HEK293 (cell line): ENCODE results near the gene PRAF2.
A peak's percentile ranks its signal among the peaks of the same experiment; 100 is the strongest.

Source experiments
- CTCF ChIA-PET: fragments of 350-600 bp; formaldehyde crosslinking; extraction: SDS; loops from one replicate; lab custom pipeline; 2021; ENCODE audit warnings: antibody characterized with exemption; lab: Yijun Ruan, JAX
- POLR2A ChIA-PET: fragments of 300-600 bp; formaldehyde crosslinking; extraction: SDS; loops from one replicate; lab custom pipeline; 2020; ENCODE audit warnings: antibody characterized with exemption, inconsistent platforms; lab: Yijun Ruan, JAX
- H3K27ac ChIP-seq: fragments of 200-500 bp; sonication (Bioruptor generic); 2 replicates; pipeline ENCODE4 v1.5.1; 2014; ENCODE audit warnings: low read depth, low read length, control low read depth, inconsistent platforms; ENCODE audit errors: extremely low read depth
- H3K36me3 ChIP-seq, 2 experiments: fragments of 200-500 bp in 1 of 2; sonication (Bioruptor generic) in 1 of 2; 1 replicate in 1 of 2; 2 replicates in 1 of 2; pipeline ENCODE4 v1.5.1; 2014 to 2017; ENCODE audit warnings: inconsistent platforms in 2 of 2, low read length in 2 of 2; ENCODE audit not compliant: control insufficient read depth in 2 of 2, insufficient read depth in 1 of 2
- H3K4me1 ChIP-seq: fragments of 200-500 bp; sonication (Bioruptor generic); 2 replicates; pipeline ENCODE4 v1.5.1; 2014; ENCODE audit warnings: mild to moderate bottlenecking, low read length, inconsistent platforms; ENCODE audit not compliant: control insufficient read depth, insufficient read depth
- H3K4me3 ChIP-seq: 2 replicates; pipeline ENCODE4 v1.5.1; 2011; ENCODE audit warnings: low read depth, mild to moderate bottlenecking, control low read depth, low read length, moderate library complexity
- H3K9me3 ChIP-seq: fragments of 200-500 bp; sonication (Bioruptor generic); 2 replicates; pipeline ENCODE4 v1.5.1; 2014; ENCODE audit warnings: low read depth, low read length, inconsistent platforms; ENCODE audit not compliant: control insufficient read depth, insufficient read depth
- GLI2 ChIP-seq: fragments of 450-650 bp; formaldehyde crosslinking; IDR thresholded peaks from 2 replicates; pipeline ENCODE4; 2017; ENCODE audit warnings: missing biosample characterization, missing genetic modification characterization, low read depth, borderline replicate concordance
- GLI4 ChIP-seq: fragments of 450-650 bp; formaldehyde crosslinking; IDR thresholded peaks from 2 replicates; pipeline ENCODE4 v1.5.1; 2016; ENCODE audit warnings: missing biosample characterization, missing genetic modification characterization
- HOXD13 ChIP-seq: sonication (generic); formaldehyde crosslinking; IDR thresholded peaks from 2 replicates; pipeline ENCODE4 v1.8.0; 2022; ENCODE audit warnings: missing genetic modification reagents, borderline replicate concordance
- KLF16 ChIP-seq: fragments of 450-650 bp; formaldehyde crosslinking; IDR thresholded peaks from 2 replicates; pipeline ENCODE4 v1.5.1; 2017; ENCODE audit warnings: missing biosample characterization, missing genetic modification characterization
- SP3 ChIP-seq: fragments of 450-650 bp; formaldehyde crosslinking; IDR thresholded peaks from 2 replicates; pipeline ENCODE4 v1.5.1; 2016; ENCODE audit warnings: missing biosample characterization, missing genetic modification characterization
- ZBTB7A ChIP-seq: fragments of 450-650 bp; formaldehyde crosslinking; IDR thresholded peaks from 2 replicates; pipeline ENCODE4 v1.5.1; 2016; ENCODE audit warnings: low read depth, missing biosample characterization, missing genetic modification characterization
- ZFP3 ChIP-seq: fragments of 450-650 bp; formaldehyde crosslinking; IDR thresholded peaks from 2 replicates; pipeline ENCODE4 v1.5.1; 2016; ENCODE audit warnings: low read depth, missing biosample characterization, missing genetic modification characterization
- ZNF146 ChIP-seq: fragments of 450-650 bp; formaldehyde crosslinking; IDR thresholded peaks from 2 replicates; pipeline ENCODE4 v1.5.1; 2016; ENCODE audit warnings: missing biosample characterization, missing genetic modification characterization
- ZNF175 ChIP-seq: fragments of 450-650 bp; formaldehyde crosslinking; IDR thresholded peaks from 2 replicates; pipeline ENCODE4 v1.5.1; 2016; ENCODE audit warnings: missing biosample characterization, missing genetic modification characterization
- ZNF23 ChIP-seq: fragments of 450-650 bp; formaldehyde crosslinking; IDR thresholded peaks from 2 replicates; pipeline ENCODE4 v1.5.1; 2016; ENCODE audit warnings: missing biosample characterization, missing genetic modification characterization, borderline replicate concordance
- ZNF302 ChIP-seq: fragments of 450-650 bp; formaldehyde crosslinking; IDR thresholded peaks from 2 replicates; pipeline ENCODE4 v1.5.1; 2016; ENCODE audit warnings: missing biosample characterization, missing genetic modification characterization, low read depth
- ZNF311 ChIP-seq: fragments of 450-650 bp; formaldehyde crosslinking; IDR thresholded peaks from 2 replicates; pipeline ENCODE4 v1.5.1; 2017; ENCODE audit warnings: missing biosample characterization, missing genetic modification characterization, borderline replicate concordance
- ZNF335 ChIP-seq: fragments of 450-650 bp; formaldehyde crosslinking; conservative IDR thresholded peaks from 2 replicates; pipeline ENCODE4 v1.5.1; 2016; ENCODE audit warnings: missing biosample characterization, missing genetic modification characterization
- ZNF366 ChIP-seq: fragments of 450-650 bp; formaldehyde crosslinking; conservative IDR thresholded peaks from 2 replicates; pipeline ENCODE4 v1.5.1; 2016; ENCODE audit warnings: missing biosample characterization, missing genetic modification characterization
- ZNF48 ChIP-seq: fragments of 450-650 bp; formaldehyde crosslinking; IDR thresholded peaks from 2 replicates; pipeline ENCODE4 v1.5.1; 2016; ENCODE audit warnings: missing biosample characterization, missing genetic modification characterization
- ZNF558 ChIP-seq: fragments of 450-650 bp; formaldehyde crosslinking; IDR thresholded peaks from 2 replicates; pipeline ENCODE4 v1.5.1; 2016; ENCODE audit warnings: missing biosample characterization, missing genetic modification characterization
- ZNF623 ChIP-seq: fragments of 450-650 bp; formaldehyde crosslinking; IDR thresholded peaks from 2 replicates; pipeline ENCODE4 v1.5.1; 2016; ENCODE audit warnings: missing biosample characterization, missing genetic modification characterization
- ZNF654 ChIP-seq: fragments of 450-650 bp; formaldehyde crosslinking; IDR thresholded peaks from 2 replicates; pipeline ENCODE4 v1.5.1; 2016; ENCODE audit warnings: low read depth, missing biosample characterization, missing genetic modification characterization
- ZNF747 ChIP-seq: fragments of 450-650 bp; formaldehyde crosslinking; IDR thresholded peaks from 2 replicates; pipeline ENCODE4 v1.5.1; 2016; ENCODE audit warnings: missing biosample characterization, missing genetic modification characterization
- ZNF76 ChIP-seq: fragments of 450-650 bp; formaldehyde crosslinking; IDR thresholded peaks from 2 replicates; pipeline ENCODE4; 2016; ENCODE audit warnings: low read depth, missing biosample characterization, missing genetic modification characterization, borderline replicate concordance
- ZSCAN16 ChIP-seq: fragments of 450-650 bp; formaldehyde crosslinking; IDR thresholded peaks from 2 replicates; pipeline ENCODE4 v1.5.1; 2016; ENCODE audit warnings: missing biosample characterization, missing genetic modification characterization
- ZXDB ChIP-seq: fragments of 450-650 bp; formaldehyde crosslinking; IDR thresholded peaks from 2 replicates; pipeline ENCODE4 v1.5.1; 2016; ENCODE audit warnings: missing biosample characterization, missing genetic modification characterization
- TF ChIP-seq, protein P1 (sequence below): fragments of 450-650 bp; formaldehyde crosslinking; IDR thresholded peaks from 2 replicates; pipeline ENCODE4 v1.5.1; 2016; ENCODE audit warnings: missing biosample characterization, missing genetic modification characterization
- TF ChIP-seq, protein P2 (sequence below): fragments of 450-650 bp; formaldehyde crosslinking; IDR thresholded peaks from 2 replicates; pipeline ENCODE4 v1.5.1; 2016; ENCODE audit warnings: missing biosample characterization, missing genetic modification characterization
- TF ChIP-seq, protein P3 (sequence below): fragments of 450-650 bp; formaldehyde crosslinking; conservative IDR thresholded peaks from 2 replicates; pipeline ENCODE4 v1.5.1; 2016; ENCODE audit warnings: low read depth, missing biosample characterization, missing genetic modification characterization
- TF ChIP-seq, protein P4 (sequence below): fragments of 450-650 bp; formaldehyde crosslinking; IDR thresholded peaks from 2 replicates; pipeline ENCODE4 v1.5.1; 2017; ENCODE audit warnings: missing biosample characterization, missing genetic modification characterization

Gene PRAF2

DNA sequence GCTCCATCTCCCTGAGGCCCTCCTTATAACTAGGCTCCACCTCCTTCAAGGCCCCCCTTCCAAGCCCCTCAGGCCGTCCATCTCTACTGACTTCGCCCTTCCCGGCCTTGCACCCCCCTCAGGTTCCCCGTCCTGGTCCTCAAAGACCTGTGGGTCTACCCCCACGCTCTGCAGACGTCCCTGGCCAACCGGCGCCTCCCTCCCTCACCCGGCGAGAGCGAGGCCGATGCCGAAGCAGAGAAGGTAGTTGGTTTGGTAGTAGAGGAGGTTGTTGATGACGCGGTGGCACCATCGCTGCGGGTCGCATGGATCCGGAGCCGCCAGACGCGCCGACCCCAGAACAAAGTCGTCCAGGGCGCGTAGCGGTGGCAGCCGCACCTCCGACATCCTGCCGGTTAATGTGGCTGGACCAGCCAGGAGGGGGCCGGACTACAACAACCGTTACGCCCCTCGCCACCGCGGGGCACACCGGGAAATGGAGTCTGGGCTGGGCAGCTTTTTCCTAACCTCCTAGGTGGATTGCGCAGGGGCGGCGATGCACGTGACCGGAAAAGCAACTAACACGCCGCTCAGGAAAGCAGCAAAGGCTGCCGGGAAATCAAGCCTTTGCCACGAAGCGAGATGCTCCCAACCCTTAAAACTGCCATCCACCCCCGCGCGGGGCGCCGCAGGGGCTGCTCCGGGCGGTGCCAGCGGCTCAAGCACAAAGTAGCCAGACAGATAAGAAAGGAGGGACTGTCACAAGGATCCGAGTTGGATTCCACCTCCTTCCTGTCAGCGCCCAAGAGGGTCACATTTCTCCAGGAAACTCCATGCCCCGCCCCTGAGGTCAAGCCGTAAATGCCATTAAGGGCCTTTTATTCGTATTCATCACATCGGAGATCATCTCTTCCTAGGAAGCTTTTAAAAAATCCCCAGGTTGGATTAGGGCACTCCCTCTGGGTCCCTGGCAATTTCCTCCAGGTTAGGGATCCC, at the start of gene PRAF2 (continued):
- TF ChIP-seq, protein P1, sequence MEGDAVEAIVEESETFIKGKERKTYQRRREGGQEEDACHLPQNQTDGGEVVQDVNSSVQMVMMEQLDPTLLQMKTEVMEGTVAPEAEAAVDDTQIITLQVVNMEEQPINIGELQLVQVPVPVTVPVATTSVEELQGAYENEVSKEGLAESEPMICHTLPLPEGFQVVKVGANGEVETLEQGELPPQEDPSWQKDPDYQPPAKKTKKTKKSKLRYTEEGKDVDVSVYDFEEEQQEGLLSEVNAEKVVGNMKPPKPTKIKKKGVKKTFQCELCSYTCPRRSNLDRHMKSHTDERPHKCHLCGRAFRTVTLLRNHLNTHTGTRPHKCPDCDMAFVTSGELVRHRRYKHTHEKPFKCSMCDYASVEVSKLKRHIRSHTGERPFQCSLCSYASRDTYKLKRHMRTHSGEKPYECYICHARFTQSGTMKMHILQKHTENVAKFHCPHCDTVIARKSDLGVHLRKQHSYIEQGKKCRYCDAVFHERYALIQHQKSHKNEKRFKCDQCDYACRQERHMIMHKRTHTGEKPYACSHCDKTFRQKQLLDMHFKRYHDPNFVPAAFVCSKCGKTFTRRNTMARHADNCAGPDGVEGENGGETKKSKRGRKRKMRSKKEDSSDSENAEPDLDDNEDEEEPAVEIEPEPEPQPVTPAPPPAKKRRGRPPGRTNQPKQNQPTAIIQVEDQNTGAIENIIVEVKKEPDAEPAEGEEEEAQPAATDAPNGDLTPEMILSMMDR (tag by site-specific recombination): peak; percentile 55
- TF ChIP-seq SP3 (tag by site-specific recombination) (peak; percentile 80; the same call in 1 of the 2 replicates), ZNF76 (peak; percentile 98), GLI2 (tag by site-specific recombination) (no peak), KLF16 (tag by site-specific recombination) (0 out of 2 replicates have a peak, but pooled peaks have one; percentile 48), ZXDB (tag by site-specific recombination) (peak; percentile 97)

DNA sequence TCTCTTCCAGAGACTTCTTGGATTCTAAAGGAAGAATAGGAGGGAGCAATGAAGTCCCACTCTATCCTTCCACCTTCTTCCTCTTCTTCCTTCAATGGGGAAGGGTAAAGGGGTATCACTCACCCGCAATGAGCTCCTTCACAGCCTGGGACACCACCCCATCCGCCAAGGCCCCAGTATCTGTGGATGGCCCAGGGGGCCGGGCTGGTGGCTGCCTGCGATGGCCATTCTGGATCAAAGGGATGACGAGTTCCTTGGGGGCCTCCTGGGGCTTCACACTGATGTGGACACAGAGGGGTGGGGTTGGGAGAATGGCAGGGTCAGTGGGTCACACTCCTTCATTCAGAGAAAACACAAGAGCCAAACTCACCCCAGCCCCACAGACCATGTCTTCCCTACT, 48.7 kb upstream of the PRAF2 start:
- POLR2A ChIA-PET: interaction anchor here (1.8 kb wide), 1 partner anchor 68 kb away, joined by 6 read pairs; no protein-coding TSS in a partner anchor

DNA sequence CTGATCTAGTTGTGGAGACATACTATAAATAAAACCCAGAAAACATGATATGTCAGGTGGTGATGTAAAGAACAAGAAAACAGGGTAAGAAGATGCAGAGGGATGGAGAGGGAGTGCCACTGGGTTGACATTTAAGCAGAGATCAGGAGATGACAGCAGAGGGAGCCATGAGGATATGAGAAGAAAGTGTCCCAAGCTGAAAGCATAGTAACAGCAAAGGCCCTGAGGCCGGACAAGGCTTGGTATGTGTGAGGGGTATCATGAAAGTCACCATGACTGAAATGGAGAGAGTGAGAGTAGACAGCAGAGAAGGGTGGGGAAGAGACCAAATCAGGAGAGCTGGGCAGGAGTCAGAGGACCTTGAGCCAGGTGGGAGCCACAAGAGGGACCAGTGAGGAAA, 46.3 kb upstream of the PRAF2 start:
- Histone ChIP-seq H3K27ac (no peak overlapping the region), H3K9me3 (no peaks in the 10 kb centered on the region), H3K4me1 (no peaks in the 10 kb centered on the region), H3K4me3 (no peak overlapping the region), H3K36me3 (peaks cover 28 to 62% of the 10 kb centered on the region in 2 experiments)
- POLR2A ChIA-PET: no interaction called here
- CTCF ChIA-PET: interaction anchor here (0.7 to 1.6 kb wide), 3 partner anchors 15 to 296 kb away, joined by 3 to 4 read pairs (median 3); no protein-coding TSS in a partner anchor
- TF ChIP-seq ZNF623 (tag by site-specific recombination) (peak; percentile 71), ZNF48 (tag by site-specific recombination) (no peak), ZNF747 (no peak), ZNF654 (tag by site-specific recombination) (peak; percentile 17; the same call in 1 of the 2 replicates), GLI4 (no peak), ZNF366 (tag by site-specific recombination) (no peak), HOXD13 (CRISPR knock-in tag) (no peak), ZNF175 (tag by site-specific recombination) (no peak), ZBTB7A (tag by site-specific recombination) (no peak), ZNF311 (tag by site-specific recombination) (no peak), ZFP3 (tag by site-specific recombination) (no peak), ZNF146 (tag by site-specific recombination) (no peak), ZNF23 (tag by site-specific recombination) (no peak), ZNF335 (tag by site-specific recombination) (no peak)
- TF ChIP-seq, protein P2, sequence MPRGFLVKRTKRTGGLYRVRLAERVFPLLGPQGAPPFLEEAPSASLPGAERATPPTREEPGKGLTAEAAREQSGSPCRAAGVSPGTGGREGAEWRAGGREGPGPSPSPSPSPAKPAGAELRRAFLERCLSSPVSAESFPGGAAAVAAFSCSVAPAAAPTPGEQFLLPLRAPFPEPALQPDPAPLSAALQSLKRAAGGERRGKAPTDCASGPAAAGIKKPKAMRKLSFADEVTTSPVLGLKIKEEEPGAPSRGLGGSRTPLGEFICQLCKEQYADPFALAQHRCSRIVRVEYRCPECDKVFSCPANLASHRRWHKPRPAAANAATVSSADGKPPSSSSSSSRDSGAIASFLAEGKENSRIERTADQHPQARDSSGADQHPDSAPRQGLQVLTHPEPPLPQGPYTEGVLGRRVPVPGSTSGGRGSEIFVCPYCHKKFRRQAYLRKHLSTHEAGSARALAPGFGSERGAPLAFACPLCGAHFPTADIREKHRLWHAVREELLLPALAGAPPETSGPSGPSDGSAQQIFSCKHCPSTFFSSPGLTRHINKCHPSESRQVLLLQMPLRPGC (tag by site-specific recombination): no peak
- TF ChIP-seq, protein P3, sequence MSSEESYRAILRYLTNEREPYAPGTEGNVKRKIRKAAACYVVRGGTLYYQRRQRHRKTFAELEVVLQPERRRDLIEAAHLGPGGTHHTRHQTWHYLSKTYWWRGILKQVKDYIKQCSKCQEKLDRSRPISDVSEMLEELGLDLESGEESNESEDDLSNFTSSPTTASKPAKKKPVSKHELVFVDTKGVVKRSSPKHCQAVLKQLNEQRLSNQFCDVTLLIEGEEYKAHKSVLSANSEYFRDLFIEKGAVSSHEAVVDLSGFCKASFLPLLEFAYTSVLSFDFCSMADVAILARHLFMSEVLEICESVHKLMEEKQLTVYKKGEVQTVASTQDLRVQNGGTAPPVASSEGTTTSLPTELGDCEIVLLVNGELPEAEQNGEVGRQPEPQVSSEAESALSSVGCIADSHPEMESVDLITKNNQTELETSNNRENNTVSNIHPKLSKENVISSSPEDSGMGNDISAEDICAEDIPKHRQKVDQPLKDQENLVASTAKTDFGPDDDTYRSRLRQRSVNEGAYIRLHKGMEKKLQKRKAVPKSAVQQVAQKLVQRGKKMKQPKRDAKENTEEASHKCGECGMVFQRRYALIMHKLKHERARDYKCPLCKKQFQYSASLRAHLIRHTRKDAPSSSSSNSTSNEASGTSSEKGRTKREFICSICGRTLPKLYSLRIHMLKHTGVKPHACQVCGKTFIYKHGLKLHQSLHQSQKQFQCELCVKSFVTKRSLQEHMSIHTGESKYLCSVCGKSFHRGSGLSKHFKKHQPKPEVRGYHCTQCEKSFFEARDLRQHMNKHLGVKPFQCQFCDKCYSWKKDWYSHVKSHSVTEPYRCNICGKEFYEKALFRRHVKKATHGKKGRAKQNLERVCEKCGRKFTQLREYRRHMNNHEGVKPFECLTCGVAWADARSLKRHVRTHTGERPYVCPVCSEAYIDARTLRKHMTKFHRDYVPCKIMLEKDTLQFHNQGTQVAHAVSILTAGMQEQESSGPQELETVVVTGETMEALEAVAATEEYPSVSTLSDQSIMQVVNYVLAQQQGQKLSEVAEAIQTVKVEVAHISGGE (tag by site-specific recombination): no peak
- TF ChIP-seq, protein P4, sequence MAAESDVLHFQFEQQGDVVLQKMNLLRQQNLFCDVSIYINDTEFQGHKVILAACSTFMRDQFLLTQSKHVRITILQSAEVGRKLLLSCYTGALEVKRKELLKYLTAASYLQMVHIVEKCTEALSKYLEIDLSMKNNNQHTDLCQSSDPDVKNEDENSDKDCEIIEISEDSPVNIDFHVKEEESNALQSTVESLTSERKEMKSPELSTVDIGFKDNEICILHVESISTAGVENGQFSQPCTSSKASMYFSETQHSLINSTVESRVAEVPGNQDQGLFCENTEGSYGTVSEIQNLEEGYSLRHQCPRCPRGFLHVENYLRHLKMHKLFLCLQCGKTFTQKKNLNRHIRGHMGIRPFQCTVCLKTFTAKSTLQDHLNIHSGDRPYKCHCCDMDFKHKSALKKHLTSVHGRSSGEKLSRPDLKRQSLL (tag by site-specific recombination): no peak

More for the DNA sequence above, 48.7 kb upstream of the PRAF2 start:
- Histone ChIP-seq H3K27ac (no peak overlapping the region), H3K36me3 (peaks cover 22 to 40% of the 10 kb centered on the region in 2 experiments; a peak in 2 of 3 replicates), H3K4me3 (peak overlapping the region; percentile 82), H3K4me1 (no peaks in the 10 kb centered on the region), H3K9me3 (no peaks in the 10 kb centered on the region)
- no peak for TF ChIP-seq ZNF302
- TF ChIP-seq ZSCAN16 (tag by site-specific recombination): no peak
- TF ChIP-seq ZNF558 (tag by site-specific recombination): no peak
- CTCF ChIA-PET: interaction anchor here (0.7 to 2.1 kb wide), 3 partner anchors 14 to 67 kb away, joined by 3 to 6 read pairs (median 3); no protein-coding TSS in a partner anchor
